Measurements from ENCODE around the gene C1QTNF2.

Gene C1QTNF2

GRCh38 chr5:160375166-160375565, 4.7 kb upstream of the C1QTNF2 start:
- no peak for DNase-seq (ENCODE audit: low read depth in 1 of 2, low spot score in 1 of 2)

DNA sequence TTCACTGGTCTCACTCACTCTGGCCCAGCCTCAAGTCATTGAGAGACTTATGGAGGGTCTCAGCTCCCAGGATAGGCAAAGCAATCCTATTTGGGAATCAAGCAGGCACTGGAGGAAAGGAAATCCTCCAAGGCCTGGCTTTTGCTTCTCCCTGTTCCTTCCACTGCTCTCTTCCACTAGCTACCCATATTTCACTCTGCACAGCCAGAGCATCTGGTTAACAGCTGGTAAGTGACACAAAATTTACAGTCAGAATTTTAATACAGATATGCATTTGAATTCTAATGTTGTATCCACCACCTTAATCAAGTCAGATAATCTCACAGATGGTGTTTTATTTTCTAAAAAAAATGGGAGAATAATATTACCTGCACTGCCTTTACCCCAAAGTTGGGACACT, 868 bp upstream of the C1QTNF2 start:
- DNase-seq (ENCODE audit: low read depth in 1 of 2, low spot score in 1 of 2) = no peak

GRCh38 chr5:160370713-160371034, 248 bp upstream of the C1QTNF2 start:
- no peak for DNase-seq (ENCODE audit: low read depth in 1 of 2, low spot score in 1 of 2)

- DNase-seq (ENCODE audit: low read depth in 1 of 2, low spot score in 1 of 2) = no peak
These were observed 2.5 kb downstream of the C1QTNF2 start for GRCh38 chr5:160367885-160368284.

DNA sequence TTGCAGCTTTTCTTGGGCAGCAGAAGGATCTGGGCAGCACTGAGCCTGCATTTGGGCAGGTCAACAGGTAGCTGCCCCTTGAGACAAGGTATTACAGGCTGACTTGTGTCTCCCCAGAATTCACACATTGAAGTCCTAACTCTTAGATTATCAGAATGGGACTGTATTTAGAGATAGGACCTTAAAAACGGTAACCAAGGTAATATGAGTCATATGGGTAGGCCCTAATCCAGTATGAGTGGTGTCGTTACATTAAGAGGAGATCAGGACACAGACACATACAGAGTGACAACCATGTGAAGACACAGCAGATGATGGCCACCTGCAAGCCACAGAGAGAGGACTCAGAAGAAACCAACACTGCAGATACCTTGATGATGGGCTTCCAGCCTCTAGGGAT, 3.2 kb downstream of the C1QTNF2 start:
- no peak for DNase-seq (ENCODE audit: low read depth in 1 of 2, low spot score in 1 of 2)

- DNase-seq (ENCODE audit: low read depth in 1 of 2, low spot score in 1 of 2) = no peak
These were observed 4.2 kb downstream of the C1QTNF2 start for GRCh38 chr5:160366230-160366629.

DNA sequence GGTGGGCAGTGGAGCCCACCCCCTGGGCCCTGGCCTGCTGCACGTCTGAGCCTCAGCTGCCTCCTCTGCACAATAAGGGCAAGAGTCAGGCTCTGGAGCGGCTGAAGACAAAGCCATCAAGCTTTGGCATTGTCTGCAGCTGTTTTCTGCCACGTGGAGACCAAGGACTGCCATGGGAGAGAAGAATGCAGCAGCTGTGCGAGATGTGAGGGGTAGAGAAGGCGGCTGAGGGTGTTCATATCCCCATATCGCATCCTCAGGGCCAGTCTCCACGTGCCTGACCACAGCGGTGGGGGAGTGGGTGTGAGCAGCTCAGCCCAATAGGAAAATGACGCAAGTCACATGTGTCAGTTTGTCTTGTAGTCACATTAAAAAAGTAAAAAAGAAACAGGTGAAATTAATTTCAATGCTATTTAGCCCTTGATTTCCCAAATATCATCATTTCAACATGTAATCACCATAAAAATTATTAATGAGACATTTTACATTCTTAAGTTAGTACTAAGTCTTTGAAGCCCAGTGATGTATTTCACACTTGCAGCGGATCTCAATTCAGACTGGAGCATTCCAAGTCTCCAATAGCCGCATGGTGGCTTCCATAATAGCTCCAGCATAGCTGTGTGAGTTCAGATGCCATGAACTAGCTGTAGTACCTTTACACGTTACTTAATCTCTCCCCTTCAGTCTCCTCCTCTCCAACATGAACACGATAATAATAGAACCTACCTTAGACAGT, 6.6 kb downstream of the C1QTNF2 start:
- no peak for DNase-seq (ENCODE audit: low read depth in 1 of 2, low spot score in 1 of 2)

- DNase-seq (ENCODE audit: low read depth in 1 of 2, low spot score in 1 of 2) = no peak
These were observed 7.2 kb downstream of the C1QTNF2 start for GRCh38 chr5:160363211-160363610.

GRCh38 chr5:160361624-160362228, 8.7 kb downstream of the C1QTNF2 start:
- DNase-seq (ENCODE audit: low read depth in 1 of 2, low spot score in 1 of 2) = no peak

DNA sequence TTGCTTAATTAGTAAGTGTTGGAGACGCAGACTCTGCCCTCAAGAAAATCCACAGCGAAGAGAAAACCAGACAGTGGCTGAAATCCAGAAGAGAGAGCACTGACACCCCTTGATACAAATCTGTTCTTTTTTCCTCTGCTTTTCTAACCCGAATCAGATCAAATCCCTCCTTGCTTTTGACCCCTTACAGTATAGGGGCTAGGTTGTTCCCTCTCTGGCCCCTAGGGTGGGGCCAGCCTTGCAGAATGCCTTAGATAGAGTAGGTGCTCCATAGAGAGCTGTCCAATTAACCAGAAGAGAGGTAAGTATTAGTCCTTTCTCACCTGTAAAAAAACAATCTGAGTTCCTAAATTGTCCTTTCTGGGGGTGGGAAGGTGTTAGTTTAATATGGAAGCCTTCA, 10.1 kb downstream of the C1QTNF2 start:
- DNase-seq (ENCODE audit: low read depth in 1 of 2, low spot score in 1 of 2) = no peak

GRCh38 chr5:160359816-160360215, 10.6 kb downstream of the C1QTNF2 start:
- no peak for DNase-seq (ENCODE audit: low read depth in 1 of 2, low spot score in 1 of 2)

- DNase-seq (ENCODE audit: low read depth in 1 of 2, low spot score in 1 of 2) = no peak
These were observed 11.2 kb downstream of the C1QTNF2 start for GRCh38 chr5:160359242-160359641.

GRCh38 chr5:160357861-160358411, 12.5 kb downstream of the C1QTNF2 start:
- no peak for DNase-seq (ENCODE audit: low read depth in 1 of 2, low spot score in 1 of 2)

GRCh38 chr5:160357394-160357793, 13.0 kb downstream of the C1QTNF2 start:
- no peak for DNase-seq (ENCODE audit: low read depth in 1 of 2, low spot score in 1 of 2)

DNA sequence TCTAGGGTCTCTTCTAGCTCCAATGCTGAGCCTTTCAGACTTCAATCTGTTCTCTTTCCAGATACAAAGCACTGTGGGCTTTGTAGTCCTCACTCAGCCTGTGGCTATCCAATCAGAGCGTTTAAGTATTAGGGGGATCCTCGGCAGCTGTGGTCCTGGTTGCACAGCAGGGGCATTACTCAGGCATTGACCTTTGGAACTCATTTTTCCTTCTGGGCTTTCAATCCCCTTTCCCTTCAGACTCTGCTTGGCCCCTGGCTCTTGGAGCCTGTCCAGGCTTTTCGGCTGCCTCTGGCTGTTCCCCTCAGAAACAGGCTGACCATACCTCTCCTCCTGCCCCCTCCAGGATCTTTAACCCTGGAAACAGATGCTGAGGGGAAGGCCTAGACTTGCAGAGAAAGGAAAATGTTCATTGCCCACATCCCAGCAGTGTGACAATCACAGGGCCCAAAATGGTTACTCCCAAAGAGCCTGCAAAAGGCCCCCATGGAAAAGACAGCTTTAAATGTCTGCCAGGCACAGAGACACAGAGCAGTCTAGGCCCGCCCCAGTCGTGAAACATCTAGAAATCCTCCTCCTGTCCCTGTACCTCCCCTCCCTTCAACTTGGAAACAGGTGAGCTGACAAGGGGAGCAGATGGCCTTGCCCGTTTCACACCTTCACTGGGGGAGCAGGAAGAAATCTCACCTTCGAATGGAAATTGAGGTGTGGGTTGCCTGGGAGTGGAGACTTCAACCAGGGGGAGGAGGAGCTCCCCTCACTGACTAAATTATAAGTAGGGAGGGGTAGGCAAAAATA, 13.7 kb downstream of the C1QTNF2 start:
- no peak for DNase-seq (ENCODE audit: low read depth in 1 of 2, low spot score in 1 of 2)

DNA sequence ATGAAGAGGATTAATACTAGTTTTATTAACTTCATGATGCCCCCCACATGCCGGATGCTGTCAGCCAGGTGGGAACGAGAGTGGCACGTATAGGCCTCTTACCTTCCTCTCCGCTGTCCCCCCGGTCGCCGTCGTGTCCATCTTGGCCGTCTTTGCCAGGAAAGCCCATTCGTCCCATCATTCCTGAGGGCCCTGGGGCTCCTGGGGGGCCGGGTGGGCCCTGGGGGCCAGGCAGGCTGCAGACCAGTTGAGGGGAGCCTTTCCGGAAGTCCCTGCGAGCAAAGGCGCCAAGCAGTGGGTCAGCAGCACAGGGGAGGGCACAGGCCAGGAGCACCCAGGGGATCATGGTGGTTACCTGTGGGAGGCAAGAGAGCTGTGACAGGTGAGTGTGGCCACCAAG, 15.8 kb downstream of the C1QTNF2 start:
- DNase-seq (ENCODE audit: low read depth in 1 of 2, low spot score in 1 of 2) = no peak

GRCh38 chr5:160353379-160353778, 17.0 kb downstream of the C1QTNF2 start:
- DNase-seq (ENCODE audit: low read depth in 1 of 2, low spot score in 1 of 2) = no peak

GRCh38 chr5:160352308-160352707, 18.1 kb downstream of the C1QTNF2 start:
- DNase-seq (ENCODE audit: low read depth in 1 of 2, low spot score in 1 of 2) = no peak

DNA sequence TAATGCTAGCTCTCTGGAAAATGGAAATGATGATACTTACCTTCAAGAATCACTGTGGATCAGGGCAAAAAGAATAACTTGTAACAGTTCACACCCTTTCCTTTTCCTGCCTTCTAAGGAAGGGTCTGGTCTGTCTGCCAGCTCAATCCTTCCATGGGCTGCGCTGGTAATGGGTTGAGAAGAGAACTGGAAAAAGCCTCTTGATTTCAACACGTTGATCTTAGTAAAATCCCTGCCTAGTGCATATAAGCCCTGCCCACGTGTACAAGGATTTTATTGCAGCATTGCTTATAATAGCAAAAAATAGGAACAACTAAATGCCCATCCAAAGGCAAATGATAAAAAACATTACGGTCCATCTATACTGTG, 20.5 kb downstream of the C1QTNF2 start:
- DNase-seq (ENCODE audit: low read depth in 1 of 2, low spot score in 1 of 2) = no peak

GRCh38 chr5:160349249-160349934, 21.0 kb downstream of the C1QTNF2 start:
- DNase-seq (ENCODE audit: low read depth in 1 of 2, low spot score in 1 of 2) = no peak

DNA sequence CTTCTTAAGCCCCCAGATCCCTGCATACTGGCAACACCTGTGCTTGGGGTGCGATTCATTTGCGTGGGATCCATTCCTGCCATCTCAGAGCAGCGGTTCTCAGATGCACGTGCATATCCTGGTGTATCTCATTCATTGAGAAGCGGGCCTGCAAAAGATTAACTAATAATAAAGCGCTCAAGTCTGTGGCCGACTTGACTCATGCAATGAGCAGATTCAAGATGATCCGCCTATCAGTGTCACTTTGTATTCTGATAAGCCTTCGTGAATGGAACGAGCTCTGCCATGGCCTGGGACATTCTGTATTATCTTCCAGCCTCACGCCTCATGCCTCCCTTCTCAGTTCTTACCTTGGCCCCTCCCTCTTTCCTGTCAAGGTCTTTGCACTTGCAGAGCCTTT, 22.3 kb downstream of the C1QTNF2 start:
- no peak for DNase-seq (ENCODE audit: low read depth in 1 of 2, low spot score in 1 of 2)

DNA sequence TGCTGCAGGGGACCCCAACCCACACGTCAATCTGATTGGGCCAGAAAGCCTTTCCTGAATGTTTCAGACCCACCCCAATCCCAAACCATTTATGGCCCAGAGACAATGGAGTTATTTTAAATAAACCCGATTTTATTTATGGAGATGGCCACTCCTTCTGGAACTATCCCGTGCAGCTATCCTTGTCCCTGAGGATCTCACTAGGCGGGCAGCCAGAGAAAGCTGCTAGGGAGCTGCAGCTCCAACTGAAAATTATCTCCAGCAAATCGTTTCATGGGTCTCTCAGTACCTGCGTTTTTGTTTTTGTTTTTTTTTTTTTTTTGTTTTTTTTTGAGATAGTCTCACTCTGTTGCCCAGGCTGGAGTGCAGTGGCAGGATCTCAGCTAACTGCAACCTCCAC, 23.0 kb downstream of the C1QTNF2 start:
- no peak for DNase-seq (ENCODE audit: low read depth in 1 of 2, low spot score in 1 of 2)
